HepG2 (cell line): ENCODE results near the gene KCNK15. TPM values are rescaled to one million over a fixed set of nuclear protein-coding genes. Genes with fewer than 3 reads are reported as not detected.

Experiments
- ATAC-seq: fragments of 200-7000 bp; cut with Tn5 transposase; 3 replicates; pipeline ENCODE4 v1.9.1; 2020; ENCODE audit warnings: mild to moderate bottlenecking, moderate library complexity
- BruUV-seq: library from RNA; stranded (reverse); fragments of 400-500 nt; replicated peaks from 2 replicates; lab custom pipeline; 2021; lab: Mats Ljungman, UMichigan
- CTCF ChIA-PET: fragments of 300-600 bp; formaldehyde crosslinking; extraction: SDS; loops from one replicate; lab custom pipeline; 2021; ENCODE audit warnings: low total read pairs, inconsistent platforms, low intra/inter-chr PET ratio; lab: Yijun Ruan, JAX
- POLR2A ChIA-PET: fragments of 350-600 bp; sonication (Branson Sonifier 250); formaldehyde crosslinking; loops from one replicate; lab custom pipeline; 2020; ENCODE audit warnings: antibody characterized with exemption, inconsistent platforms; lab: Yijun Ruan, JAX
- DNase-seq: peaks from one replicate; pipeline ENCODE4 v3.0.0-alpha.2; 2015; ENCODE audit warnings: low spot score
- FAIRE-seq: peaks from 3 replicates; lab custom pipeline; 2011; peaks lifted over from hg19 to GRCh38; lab: Jason Lieb, UNC
- H2AFZ ChIP-seq: one replicate; pipeline ENCODE4 v1.6.1; 2011; ENCODE audit warnings: low read length, inconsistent platforms
- H3K27ac ChIP-seq: fragments of 300-600 bp; 3 replicates; pipeline ENCODE4 v1.8.0; 2011; ENCODE audit warnings: mixed run types, mild to moderate bottlenecking, mixed read lengths, low read length, inconsistent platforms; ENCODE audit not compliant: insufficient read depth; ENCODE audit errors: extremely low read length
- H3K27me3 ChIP-seq, 2 experiments: fragments of 200-600 bp in 1 of 2; 2 replicates in 1 of 2; 3 replicates in 1 of 2; pipeline versions ENCODE4 v1.6.0 to v1.8.0; 2011; ENCODE audit warnings: low read length in 2 of 2, mild to moderate bottlenecking in 2 of 2, moderate library complexity in 2 of 2, inconsistent platforms in 1 of 2; ENCODE audit not compliant: insufficient read depth in 2 of 2, control insufficient read depth in 1 of 2
- H3K36me3 ChIP-seq, 2 experiments: fragments of 200-600 bp in 1 of 2; replicated peaks in 1 of 2; 2 replicates in 1 of 2; 3 replicates in 1 of 2; pipeline versions ENCODE4 v1.5.1 to v1.8.0; 2011; ENCODE audit warnings: low read length in 2 of 2, inconsistent platforms in 1 of 2; ENCODE audit not compliant: insufficient read depth in 2 of 2, control insufficient read depth in 1 of 2
- H3K4me1 ChIP-seq: 2 replicates; pipeline ENCODE4 v1.5.1; 2012; ENCODE audit warnings: low read length, inconsistent platforms; ENCODE audit not compliant: insufficient read depth
- H3K4me2 ChIP-seq: 2 replicates; pipeline ENCODE4 v1.6.0; 2011; ENCODE audit warnings: low read depth, low read length, inconsistent platforms
- H3K4me3 ChIP-seq, 3 experiments: fragments of 200-600 bp in 1 of 3; sonication (generic), shearing (Covaris generic) in 1 of 3; replicated peaks in 1 of 3; 2 replicates each; pipeline ENCODE4 v1.5.1; 2011 to 2016; ENCODE audit warnings: low read length in 3 of 3, inconsistent platforms in 2 of 3, low read depth in 2 of 3, mild to moderate bottlenecking in 2 of 3, control low read depth in 1 of 3, mixed read lengths in 1 of 3; ENCODE audit not compliant: insufficient read depth in 1 of 3
- H3K79me2 ChIP-seq: one replicate; pipeline ENCODE4 v1.6.1; 2011; ENCODE audit warnings: low read length, inconsistent platforms; ENCODE audit not compliant: insufficient read depth
- H3K9ac ChIP-seq: 2 replicates; pipeline ENCODE4 v1.6.0; 2011; ENCODE audit warnings: mild to moderate bottlenecking, low read depth, low read length, inconsistent platforms; ENCODE audit not compliant: insufficient read depth
- H3K9me3 ChIP-seq: 2 replicates; pipeline ENCODE4 v1.5.1; 2012; ENCODE audit warnings: mild to moderate bottlenecking, low read length
- H4K20me1 ChIP-seq: 2 replicates; pipeline ENCODE4 v1.6.0; 2011; ENCODE audit warnings: inconsistent platforms, mild to moderate bottlenecking, low read length, moderate library complexity; ENCODE audit not compliant: insufficient read depth
- WGBS: methylation state at CpG from one replicate; pipeline ENCODE4 v1.1.6; 2017; ENCODE audit warnings: low lambda C conversion rate; 5-methylcytosine and 5-hydroxymethylcytosine counted together
- in situ Hi-C: cut with HindIII; loops from 2 replicates; pipeline ENCODE4 v1.10.0; 2017; ENCODE audit warnings: low pct_unique_long_range_greater_than_20kb; ENCODE audit not compliant: extremely low pct_ligation_motif_present
- intact Hi-C: fragments of 100-400 bp; cut with micrococcal nuclease; formaldehyde crosslinking; loops from one replicate; pipeline ENCODE4 v1.10.0; 2022; ENCODE audit not compliant: unreplicated experiment
- polyA plus RNA-seq, 8 experiments: library from polyadenylated mRNA; depleted of rRNA in 3 of 8; stranded (reverse) in 7 of 8; unstranded in 1 of 8; fragments of >200 nt; fragmentation: Illumina TruSeq in 4 of 8; extraction: Trizol in 4 of 8; gene quantifications; 2 replicates each; pipeline versions ENCODE4 v1.2.1 to v1.2.3, GENCODE V29; 2011 to 2016; ENCODE audit warnings: low read depth in 4 of 8, missing spikeins in 1 of 8, mixed read lengths in 1 of 8; ENCODE audit not compliant: insufficient read depth in 1 of 8
- total RNA-seq, 5 experiments: library from RNA; depleted of rRNA; stranded (reverse); fragments of >200 nt; fragmentation: Illumina TruSeq; extraction: Trizol; gene quantifications; 2 replicates each; pipeline ENCODE4 v1.2.3, GENCODE V29; 2016; ENCODE audit warnings: low read depth in 1 of 5
- TF ChIP-seq, protein P1 (sequence below): IDR thresholded peaks from 2 replicates; pipeline ENCODE4 v1.6.1; 2016; ENCODE audit warnings: low read depth, missing genetic modification reagents, missing compliant biosample characterization

KCNK15 gene
- total and polyA plus RNA-seq, 2 of the 13 experiments (the other 11 are each of a cell fraction or from before 2014, with no cell fraction given) = 0.03 TPM; not detected in 1

DNA sequence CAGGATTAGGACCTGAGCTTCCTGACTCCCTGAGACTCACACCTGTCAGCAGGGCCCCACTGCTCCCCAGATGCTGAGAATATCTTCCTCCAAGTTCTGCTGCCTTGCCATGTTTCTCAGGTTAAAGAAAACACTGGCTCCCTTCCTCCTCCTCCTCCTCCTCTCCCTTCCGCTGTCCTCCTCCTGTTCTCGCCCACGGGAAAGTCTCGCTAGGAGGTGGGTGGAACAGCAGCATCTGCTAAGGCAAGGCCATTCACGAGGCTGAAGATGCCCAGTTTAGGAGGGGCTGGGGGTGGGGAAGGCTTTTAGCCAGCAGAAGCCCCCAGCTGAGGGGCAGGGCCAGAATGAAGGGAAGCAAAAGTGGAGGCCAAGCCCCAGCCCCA, 23.8 kb downstream of the KCNK15 start:
- H3K27me3 ChIP-seq = peaks cover 2 to 13% of the 10 kb centered on the region in 2 experiments; a peak in 2 of 5 replicates
- H2AFZ ChIP-seq = no peak overlapping the region
- no peak for FAIRE-seq
- POLR2A ChIA-PET = no interaction called here
- no peak overlapping the region for H3K4me2 ChIP-seq
- H3K9me3 ChIP-seq = no peaks in the 10 kb centered on the region
- no peaks in the 10 kb centered on the region for H3K36me3 ChIP-seq
- intact Hi-C loops = no loop called here
- DNase-seq = no peak
- no peak overlapping the region for H3K9ac ChIP-seq
- ATAC-seq = no peak
- H3K79me2 ChIP-seq = no peaks in the 10 kb centered on the region
- no peak overlapping the region for H3K4me3 ChIP-seq
- CTCF ChIA-PET = no interaction called here
- H4K20me1 ChIP-seq = no peaks in the 10 kb centered on the region
- H3K4me1 ChIP-seq = no peaks in the 10 kb centered on the region
- WGBS = 3% methylated on average over 5 of the region's 5 CpGs
- BruUV-seq = no TSS peak
- TF ChIP-seq, protein P1, sequence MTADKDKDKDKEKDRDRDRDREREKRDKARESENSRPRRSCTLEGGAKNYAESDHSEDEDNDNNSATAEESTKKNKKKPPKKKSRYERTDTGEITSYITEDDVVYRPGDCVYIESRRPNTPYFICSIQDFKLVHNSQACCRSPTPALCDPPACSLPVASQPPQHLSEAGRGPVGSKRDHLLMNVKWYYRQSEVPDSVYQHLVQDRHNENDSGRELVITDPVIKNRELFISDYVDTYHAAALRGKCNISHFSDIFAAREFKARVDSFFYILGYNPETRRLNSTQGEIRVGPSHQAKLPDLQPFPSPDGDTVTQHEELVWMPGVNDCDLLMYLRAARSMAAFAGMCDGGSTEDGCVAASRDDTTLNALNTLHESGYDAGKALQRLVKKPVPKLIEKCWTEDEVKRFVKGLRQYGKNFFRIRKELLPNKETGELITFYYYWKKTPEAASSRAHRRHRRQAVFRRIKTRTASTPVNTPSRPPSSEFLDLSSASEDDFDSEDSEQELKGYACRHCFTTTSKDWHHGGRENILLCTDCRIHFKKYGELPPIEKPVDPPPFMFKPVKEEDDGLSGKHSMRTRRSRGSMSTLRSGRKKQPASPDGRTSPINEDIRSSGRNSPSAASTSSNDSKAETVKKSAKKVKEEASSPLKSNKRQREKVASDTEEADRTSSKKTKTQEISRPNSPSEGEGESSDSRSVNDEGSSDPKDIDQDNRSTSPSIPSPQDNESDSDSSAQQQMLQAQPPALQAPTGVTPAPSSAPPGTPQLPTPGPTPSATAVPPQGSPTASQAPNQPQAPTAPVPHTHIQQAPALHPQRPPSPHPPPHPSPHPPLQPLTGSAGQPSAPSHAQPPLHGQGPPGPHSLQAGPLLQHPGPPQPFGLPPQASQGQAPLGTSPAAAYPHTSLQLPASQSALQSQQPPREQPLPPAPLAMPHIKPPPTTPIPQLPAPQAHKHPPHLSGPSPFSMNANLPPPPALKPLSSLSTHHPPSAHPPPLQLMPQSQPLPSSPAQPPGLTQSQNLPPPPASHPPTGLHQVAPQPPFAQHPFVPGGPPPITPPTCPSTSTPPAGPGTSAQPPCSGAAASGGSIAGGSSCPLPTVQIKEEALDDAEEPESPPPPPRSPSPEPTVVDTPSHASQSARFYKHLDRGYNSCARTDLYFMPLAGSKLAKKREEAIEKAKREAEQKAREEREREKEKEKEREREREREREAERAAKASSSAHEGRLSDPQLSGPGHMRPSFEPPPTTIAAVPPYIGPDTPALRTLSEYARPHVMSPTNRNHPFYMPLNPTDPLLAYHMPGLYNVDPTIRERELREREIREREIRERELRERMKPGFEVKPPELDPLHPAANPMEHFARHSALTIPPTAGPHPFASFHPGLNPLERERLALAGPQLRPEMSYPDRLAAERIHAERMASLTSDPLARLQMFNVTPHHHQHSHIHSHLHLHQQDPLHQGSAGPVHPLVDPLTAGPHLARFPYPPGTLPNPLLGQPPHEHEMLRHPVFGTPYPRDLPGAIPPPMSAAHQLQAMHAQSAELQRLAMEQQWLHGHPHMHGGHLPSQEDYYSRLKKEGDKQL (CRISPR knock-in tag) = no peak
- no peak overlapping the region for H3K27ac ChIP-seq
- in situ Hi-C loops = no loop called here
